ENCODE results near the gene PLCH2.

DNA sequence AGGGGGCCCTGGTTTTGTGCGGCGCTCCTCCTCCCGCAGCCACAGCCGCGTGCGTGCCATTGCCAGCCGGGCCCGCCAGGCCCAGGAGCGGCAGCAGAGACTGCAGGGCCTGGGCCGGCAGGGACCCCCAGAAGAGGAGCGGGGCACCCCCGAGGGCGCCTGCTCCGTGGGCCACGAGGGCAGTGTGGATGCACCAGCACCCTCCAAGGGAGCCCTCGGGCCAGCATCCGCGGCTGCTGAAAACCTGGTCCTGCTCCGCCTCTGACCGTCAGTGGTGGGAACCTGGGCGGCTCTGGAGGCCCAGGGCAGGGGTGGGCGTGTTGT is 28.8 kb downstream of the PLCH2 start:
- TF ChIP-seq POLR2A (IDR thresholded peaks at IDR 0.05; ENCODE audit: low read depth, low read length) (no peak), TAF1 (IDR thresholded peaks at IDR 0.05; ENCODE audit: borderline replicate concordance, low read depth, low read length) (no peak)

All from GM12892 (cell line).